GM18867 (cell line): ENCODE data around the gene PLAAT3.
"Not testable (repeated sequence)": the region's sequence is repeated elsewhere in the genome, so short reads cannot be mapped to it uniquely, and the experiment has no call there.

Experiments
- ATAC-seq: cut with Tn5 transposase; IDR thresholded peaks from one replicate; pipeline ENCODE4 v1.9.1; 2021; ENCODE audit warnings: mild to moderate bottlenecking, moderate library complexity; ENCODE audit not compliant: unreplicated experiment

Gene PLAAT3

GRCh38 chr11:63609971-63610580 is 4.2 kb downstream of the PLAAT3 start:
- no peak for ATAC-seq

- ATAC-seq: no peak
Measured at GRCh38 chr11:63609536-63609935, 4.7 kb downstream of the PLAAT3 start.

- ATAC-seq: no peak
Measured at GRCh38 chr11:63608353-63609345, 5.6 kb downstream of the PLAAT3 start.

- ATAC-seq: no peak
Measured at GRCh38 chr11:63603180-63603518, 11.1 kb downstream of the PLAAT3 start.

- not testable (repeated sequence) for ATAC-seq
Measured at GRCh38 chr11:63602290-63603179, 11.7 kb downstream of the PLAAT3 start.

- ATAC-seq: no peak
Measured at GRCh38 chr11:63599211-63600122, 14.8 kb downstream of the PLAAT3 start.

- no peak for ATAC-seq
Measured at GRCh38 chr11:63598556-63598955, 15.7 kb downstream of the PLAAT3 start.

GRCh38 chr11:63595296-63595695 is 18.9 kb downstream of the PLAAT3 start:
- no peak for ATAC-seq

GRCh38 chr11:63592975-63593395 is 21.2 kb downstream of the PLAAT3 start:
- no peak for ATAC-seq

- ATAC-seq: no peak
Measured at GRCh38 chr11:63590024-63590788, 24.0 kb downstream of the PLAAT3 start.

GRCh38 chr11:63589000-63589399 is 25.2 kb downstream of the PLAAT3 start:
- no peak for ATAC-seq

- ATAC-seq: no peak
Measured at GRCh38 chr11:63586451-63587166, 27.6 kb downstream of the PLAAT3 start.

GRCh38 chr11:63583357-63583677 is 30.9 kb downstream of the PLAAT3 start:
- ATAC-seq: no peak

GRCh38 chr11:63581224-63581623 is 33.0 kb downstream of the PLAAT3 start:
- not testable (repeated sequence) for ATAC-seq

GRCh38 chr11:63578882-63579281 is 35.4 kb downstream of the PLAAT3 start:
- ATAC-seq: not testable (repeated sequence)

- ATAC-seq: no peak
Measured at GRCh38 chr11:63574856-63575602, 39.2 kb downstream of the PLAAT3 start.

- ATAC-seq: no peak
Measured at GRCh38 chr11:63573881-63574855, 40.1 kb downstream of the PLAAT3 start.
